22Rv1 (cell line): Measurements from ENCODE around the gene EIF3K.

Source experiments
- CTCF ChIP-seq: fragments of 450-650 bp; IDR thresholded peaks from 2 replicates; pipeline ENCODE4 v1.5.1; 2017; ENCODE audit warnings: mild to moderate bottlenecking
- ZFX ChIP-seq: fragments of 450-650 bp; IDR thresholded peaks from 2 replicates; pipeline ENCODE4 v1.6.1; 2017; ENCODE audit warnings: antibody characterized with exemption, borderline replicate concordance

GRCh38 chr19:38671654-38672053, 52.7 kb downstream of the EIF3K start:
- TF ChIP-seq CTCF (no peak), ZFX (no peak)
